Neuronal stem cell (in vitro differentiated cells): ENCODE data around the gene USP2.

Experiments used
- DNase-seq: peaks from one replicate; pipeline ENCODE4 v3.0.0-alpha.2; 2013; ENCODE audit warnings: low spot score
- H2AFZ ChIP-seq: one replicate; pipeline ENCODE4 v1.6.1; 2013; ENCODE audit warnings: mild to moderate bottlenecking, low read length, inconsistent platforms
- H2AK5ac ChIP-seq: 2 replicates; pipeline ENCODE4 v1.6.1; 2013; ENCODE audit warnings: low read depth, mild to moderate bottlenecking, inconsistent platforms, low read length, moderate library complexity, mixed read lengths
- H2BK120ac ChIP-seq: 2 replicates; pipeline ENCODE4 v1.6.1; 2013; ENCODE audit warnings: low read depth, mild to moderate bottlenecking, inconsistent platforms, low read length, moderate library complexity, mixed read lengths
- H2BK12ac ChIP-seq: one replicate; pipeline ENCODE4 v1.6.1; 2013; ENCODE audit warnings: low read length, inconsistent platforms
- H2BK15ac ChIP-seq: 2 replicates; pipeline ENCODE4 v1.6.1; 2013; ENCODE audit warnings: mild to moderate bottlenecking, low read length, inconsistent platforms, mixed read lengths
- H2BK5ac ChIP-seq: one replicate; pipeline ENCODE4 v1.6.1; 2013; ENCODE audit warnings: inconsistent platforms, mild to moderate bottlenecking, low read length, moderate library complexity
- H3K14ac ChIP-seq: one replicate; pipeline ENCODE4 v1.6.1; 2013; ENCODE audit warnings: low read length, inconsistent platforms
- H3K18ac ChIP-seq: 2 replicates; pipeline ENCODE4 v1.6.1; 2013; ENCODE audit warnings: low read length, inconsistent platforms
- H3K23ac ChIP-seq: 2 replicates; pipeline ENCODE4 v1.6.1; 2013; ENCODE audit warnings: low read depth, mild to moderate bottlenecking, mixed read lengths, low read length, inconsistent platforms; ENCODE audit not compliant: poor library complexity
- H3K27ac ChIP-seq: replicated peaks from 3 replicates; pipeline ENCODE4 v1.5.1; 2013; ENCODE audit warnings: low read length, inconsistent platforms
- H3K27me3 ChIP-seq, 3 experiments: 2 replicates each; pipeline ENCODE4 v1.6.1; 2013; ENCODE audit warnings: low read length in 3 of 3, mild to moderate bottlenecking in 2 of 3, inconsistent platforms in 1 of 3, low read depth in 1 of 3, mixed read lengths in 1 of 3, moderate library complexity in 1 of 3; ENCODE audit not compliant: control insufficient read depth in 3 of 3, insufficient read depth in 3 of 3
- H3K36me3 ChIP-seq, 2 donors: replicated peaks in 1 of 2; 2 replicates each; pipeline ENCODE4 v1.6.1; 2013; ENCODE audit warnings: low read length in 2 of 2; ENCODE audit not compliant: control insufficient read depth in 2 of 2, insufficient read depth in 2 of 2
- H3K4ac ChIP-seq: 2 replicates; pipeline ENCODE4 v1.6.1; 2013; ENCODE audit warnings: inconsistent platforms, mild to moderate bottlenecking, low read length, moderate library complexity
- H3K4me1 ChIP-seq, 2 donors: 1 replicate in 1 of 2; 2 replicates in 1 of 2; pipeline ENCODE4 v1.6.1; 2013; ENCODE audit warnings: low read length in 2 of 2, low read depth in 1 of 2; ENCODE audit not compliant: control insufficient read depth in 2 of 2, insufficient read depth in 1 of 2
- H3K4me2 ChIP-seq: one replicate; pipeline ENCODE4 v1.6.1; 2013; ENCODE audit warnings: mild to moderate bottlenecking, low read length, inconsistent platforms; ENCODE audit not compliant: insufficient read depth, poor library complexity, severe bottlenecking
- H3K4me3 ChIP-seq, 2 donors: 2 replicates each; pipeline ENCODE4 v1.5.1; 2013; ENCODE audit warnings: low read length in 2 of 2, mild to moderate bottlenecking in 2 of 2, inconsistent platforms in 1 of 2, moderate library complexity in 1 of 2
- H3K79me1 ChIP-seq: one replicate; pipeline ENCODE4 v1.6.1; 2013; ENCODE audit warnings: low read depth, mild to moderate bottlenecking, inconsistent platforms, low read length, moderate library complexity
- H3K9ac ChIP-seq: one replicate; pipeline ENCODE4 v1.6.1; 2013; ENCODE audit warnings: mild to moderate bottlenecking, low read depth, low read length, inconsistent platforms; ENCODE audit not compliant: poor library complexity
- H3K9me3 ChIP-seq, 2 donors: replicated peaks in 1 of 2; 2 replicates each; pipeline versions ENCODE3 to v1.6.1; 2013; ENCODE audit warnings: low read length in 2 of 2, mild to moderate bottlenecking in 2 of 2, inconsistent platforms in 1 of 2, low read depth in 1 of 2, mixed read lengths in 1 of 2, moderate library complexity in 1 of 2; ENCODE audit not compliant: control insufficient read depth in 2 of 2, insufficient read depth in 1 of 2
- H4K8ac ChIP-seq: one replicate; pipeline ENCODE4 v1.6.1; 2013; ENCODE audit warnings: low read depth, mild to moderate bottlenecking, inconsistent platforms, low read length, moderate library complexity
- H4K91ac ChIP-seq: one replicate; pipeline ENCODE4 v1.6.1; 2013; ENCODE audit warnings: low read length, low read depth, mild to moderate bottlenecking, inconsistent platforms; ENCODE audit not compliant: poor library complexity
- WGBS, 2 donors: extraction: QIAGEN DNeasy Blood & Tissue Kit; methylation state at CpG; one replicate each; pipeline ENCODE4 v1.1.7; 2013; ENCODE audit warnings: missing lambda C conversion rate in 2 of 2, mixed read lengths in 1 of 2; ENCODE audit not compliant: insufficient read length in 2 of 2, insufficient replicate concordance in 1 of 2; ENCODE audit errors: extremely low coverage in 2 of 2; 5-methylcytosine and 5-hydroxymethylcytosine counted together

USP2 gene

DNA sequence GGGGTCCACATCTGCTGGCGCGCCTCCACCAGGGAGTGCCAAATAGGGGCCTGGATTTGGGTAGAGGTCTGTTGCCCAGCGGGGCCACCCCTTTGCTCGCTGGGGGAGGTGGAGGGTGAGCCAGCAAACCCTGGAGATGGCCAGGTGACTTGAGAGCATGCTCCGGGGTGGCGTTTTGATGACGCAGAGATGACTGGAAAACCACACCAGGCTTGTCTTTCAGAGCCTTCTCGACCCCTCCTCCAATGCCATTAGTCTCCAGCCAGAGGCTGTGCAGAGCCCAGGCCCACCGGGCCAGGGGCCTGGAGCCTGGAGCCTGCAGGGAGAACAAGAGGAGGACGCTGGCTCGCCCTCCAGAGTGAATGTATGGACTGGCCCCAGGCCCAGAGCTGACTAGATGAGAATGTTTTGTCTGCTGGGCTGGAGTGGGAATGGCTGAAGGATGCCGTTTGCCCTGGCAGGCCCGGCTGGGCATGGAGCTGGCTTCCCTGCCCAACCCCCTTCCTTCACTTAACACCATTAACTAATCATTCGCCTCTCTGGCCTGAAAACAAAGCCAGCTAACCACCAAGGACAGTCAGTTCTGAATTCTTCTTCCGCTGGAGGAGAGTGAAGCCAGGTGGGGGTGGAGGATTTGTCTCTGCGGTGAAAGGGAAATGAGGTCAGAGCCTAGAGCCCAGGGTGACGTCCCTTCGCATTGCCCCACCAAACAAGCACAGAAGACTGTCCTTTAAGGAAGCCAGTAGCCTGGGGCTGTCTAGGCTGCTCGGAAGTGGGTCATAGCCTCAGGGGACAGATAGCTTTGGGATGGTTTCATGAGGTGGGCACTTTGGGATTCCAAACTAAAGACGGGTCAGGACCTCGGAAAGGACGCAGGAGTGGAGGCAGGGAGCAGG is 63.0 kb downstream of the USP2 start:
- Histone ChIP-seq H2AK5ac (peak overlapping the region; percentile 47), H3K27me3 (peaks cover 6 to 37% (median 15%) of the 10 kb centered on the region in 3 experiments), H3K4me3 (no peak overlapping the region), H3K9me3 (no peaks in the 10 kb centered on the region), H3K23ac (no peak overlapping the region), H3K14ac (no peak overlapping the region), H4K8ac (no peak overlapping the region), H3K27ac (peak overlapping the region; percentile 51), H3K4me2 (no peak overlapping the region), H3K79me1 (no peaks in the 10 kb centered on the region), H2AFZ (peak overlapping the region; percentile 81), H4K91ac (peak overlapping the region; percentile 25), H3K18ac (peak overlapping the region; percentile 91), H2BK120ac (peak overlapping the region; percentile 40), H3K36me3 (no peaks in the 10 kb centered on the region), H2BK5ac (peak overlapping the region; percentile 62), H3K4ac (no peak overlapping the region), H3K4me1 (peaks cover 46 to 49% of the 10 kb centered on the region in 2 donors), H2BK12ac (peak overlapping the region; percentile 53), H3K9ac (peak overlapping the region; percentile 31), H2BK15ac (peak overlapping the region; percentile 76)
- WGBS, 2 donors: no CpG with 5 or more reads among the region's 22 CpGs
- no peak for DNase-seq

DNA sequence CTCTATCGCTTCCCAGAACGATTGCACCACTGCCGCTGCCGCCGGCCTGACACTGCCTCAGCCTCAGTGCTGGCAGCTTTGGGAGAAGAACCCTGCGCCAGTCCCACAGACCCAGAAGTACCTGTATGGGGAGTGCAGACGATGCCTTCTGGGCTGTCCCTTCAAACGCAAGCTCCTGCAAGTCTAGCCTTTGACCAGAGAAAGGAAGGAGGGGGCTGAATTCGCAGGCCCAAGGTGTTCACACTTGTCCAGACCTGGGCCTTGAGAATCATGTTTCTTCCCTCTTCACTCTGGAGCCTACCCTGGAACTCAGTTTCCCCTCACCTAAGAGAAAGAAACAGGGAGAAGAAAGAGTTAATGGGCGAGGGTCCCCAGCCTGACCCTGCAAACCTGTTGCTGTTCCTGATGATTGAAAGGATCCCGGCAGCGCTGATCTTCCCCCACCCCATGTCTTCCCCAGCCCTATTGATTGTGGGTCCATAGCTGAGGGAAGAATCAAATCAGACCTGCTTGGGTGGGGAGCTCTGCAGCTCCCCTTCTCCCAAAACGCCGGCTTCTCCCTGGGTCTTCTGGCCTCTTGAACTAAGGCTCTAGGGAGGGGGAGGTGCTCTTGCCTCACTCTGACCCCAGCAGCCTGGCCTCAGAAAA is 63.8 kb downstream of the USP2 start:
- Histone ChIP-seq H2AFZ (peak overlapping the region; percentile 81), H3K4me3 (peak overlapping the region in 1 of 2 donors; percentile 57), H3K14ac (peak overlapping the region; percentile 66), H4K8ac (no peak overlapping the region), H2BK15ac (peak overlapping the region; percentile 34), H3K9ac (peak overlapping the region; percentile 87), H3K27ac (no peak overlapping the region), H4K91ac (no peak overlapping the region), H3K4me1 (peaks cover 46 to 49% of the 10 kb centered on the region in 2 donors), H3K36me3 (peaks cover 0 to 2% of the 10 kb centered on the region in 2 donors), H3K23ac (peak overlapping the region; percentile 51), H2BK5ac (no peak overlapping the region), H3K27me3 (peaks cover 6 to 37% (median 15%) of the 10 kb centered on the region in 3 experiments), H3K4me2 (peak overlapping the region; percentile 51), H3K18ac (peak overlapping the region; percentile 91), H3K4ac (peak overlapping the region; percentile 19), H3K79me1 (no peaks in the 10 kb centered on the region), H3K9me3 (no peaks in the 10 kb centered on the region), H2AK5ac (peak overlapping the region; percentile 76), H2BK12ac (peak overlapping the region; percentile 33), H2BK120ac (peak overlapping the region; percentile 77)
- WGBS, 2 donors: no CpG with 5 or more reads among the region's 14 CpGs
- DNase-seq: no peak

DNA sequence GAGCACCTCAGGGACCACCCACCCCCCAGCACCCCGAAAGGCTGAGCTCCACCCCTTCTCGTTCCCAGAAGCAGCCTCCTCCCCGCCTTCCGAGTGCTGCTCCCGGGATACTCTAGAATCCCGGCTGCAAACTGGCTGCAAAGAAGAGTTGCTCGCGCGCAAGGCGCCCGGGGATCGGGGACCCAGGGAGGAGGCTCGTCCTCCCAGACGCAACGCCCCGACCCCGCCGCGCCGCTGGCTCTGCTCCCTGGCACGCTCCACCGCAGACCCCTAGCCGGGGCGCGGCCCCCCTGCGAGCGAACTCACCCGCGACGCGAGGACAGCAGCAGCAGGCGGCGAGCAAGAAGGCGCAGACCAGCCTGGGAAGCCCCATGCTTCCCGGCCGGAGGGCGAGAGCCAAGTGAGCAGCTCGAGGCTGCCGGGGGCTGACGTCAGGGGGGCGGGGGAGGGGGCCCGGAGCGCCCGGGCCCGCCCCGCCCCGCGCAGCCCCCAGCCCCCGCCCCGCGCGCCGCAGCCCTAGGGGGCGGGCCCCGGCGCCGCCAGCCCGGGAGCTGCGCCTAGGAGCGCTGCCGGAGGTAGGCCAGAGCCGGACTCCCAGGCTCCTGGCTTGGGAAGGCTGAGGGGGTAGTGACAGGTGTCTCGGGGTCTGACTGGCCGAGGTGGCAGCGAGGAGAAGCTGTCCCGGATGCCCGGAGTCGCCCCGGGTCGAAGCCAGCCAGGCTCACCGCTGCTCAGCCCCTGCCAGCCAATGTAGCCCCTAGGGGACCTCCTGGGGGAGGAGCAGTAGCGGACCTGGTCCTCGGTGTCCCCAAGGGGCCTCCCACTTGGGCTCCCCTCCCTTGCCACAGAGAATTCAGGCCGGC is 64.5 kb downstream of the USP2 start, which contains the start of gene MCAM:
Gene MCAM, minus strand, starts transcription at position 402 of the 863 bp plus-strand sequence. Its CDS starts 29 bp downstream, at position 373.
- Histone ChIP-seq H3K4me3 (peak within 1 kb of the TSS; percentile 57 to 90), H3K18ac (peak within 1 kb of the TSS; percentile 98), H4K8ac (no peak within 1 kb of the TSS), H3K14ac (peak within 1 kb of the TSS; percentile 78), H3K9ac (peak within 1 kb of the TSS; percentile 92), H2BK120ac (peak within 1 kb of the TSS; percentile 77), H2BK15ac (peak within 1 kb of the TSS; percentile 96), H3K4me2 (peak within 1 kb of the TSS; percentile 94), H2AK5ac (peak within 1 kb of the TSS; percentile 91), H3K4ac (peak within 1 kb of the TSS; percentile 19), H2BK5ac (peak within 1 kb of the TSS; percentile 96), H3K79me1 (no peaks in the 10 kb centered on the region), H2BK12ac (peak within 1 kb of the TSS; percentile 60), H4K91ac (no peak within 1 kb of the TSS), H3K27me3 (peaks cover 6 to 37% (median 15%) of the 10 kb centered on the region in 3 experiments), H2AFZ (peak within 1 kb of the TSS; percentile 95), H3K27ac (no peak within 1 kb of the TSS), H3K4me1 (peaks cover 46 to 49% of the 10 kb centered on the region in 2 donors), H3K23ac (peak within 1 kb of the TSS; percentile 94), H3K36me3 (peaks cover 0 to 8% of the 10 kb centered on the region in 2 donors), H3K9me3 (no peaks in the 10 kb centered on the region)
- WGBS, 2 donors: no CpG with 5 or more reads among the region's 74 CpGs
- DNase-seq: no peak
